ENCODE data around the gene RBM14. TPM values are rescaled to one million over a fixed set of nuclear protein-coding genes. Genes with fewer than 3 reads are reported as not detected.

The RBM14 gene
- total RNA-seq, 1 experiment from 2014 or later: 160 TPM

DNA sequence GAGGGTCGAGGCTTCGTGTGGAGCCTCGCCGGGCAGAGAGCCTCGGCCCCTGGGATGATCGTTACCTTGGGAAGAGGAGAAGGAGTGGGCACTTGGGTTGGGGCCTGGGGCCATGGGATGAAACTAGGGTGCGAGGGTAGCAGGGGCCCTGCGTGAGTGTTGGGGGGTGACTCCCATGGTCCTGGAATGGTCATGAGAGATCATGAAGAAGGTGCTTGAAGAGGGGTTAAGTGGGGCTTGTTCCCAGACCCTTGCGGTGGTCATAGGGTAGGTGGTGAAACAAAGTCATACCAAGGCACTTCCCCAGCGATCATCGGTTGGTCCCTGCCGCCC, 23.2 kb upstream of the RBM14 start:
- H3K36me3 Mint-ChIP-seq (ENCODE audit: insufficient read depth, unreplicated experiment): peaks cover 20% of the 10 kb centered on the region
- peak overlapping the region; percentile 68 for H3K4me3 ChIP-seq (ENCODE audit: low read depth, low read length)
- TSS peak; percentile 81 for BruUV-seq (replicated peaks)
- ChIA-PET CTCF (interaction anchor here (0.5 to 1.5 kb wide), 17 partner anchors 13 to 154 kb away, joined by 3 to 14 read pairs (median 4); partner anchors contain the start of genes BBS1, DPP3, MRPL11 and PELI3), POLR2A (interaction anchor here (0.6 to 1.5 kb wide), 3 partner anchors 24 to 155 kb away, joined by 3 to 37 read pairs (median 4); partner anchors contain the start of genes DPP3, MRPL11 and RBM14)
- peaks cover 6% of the 10 kb centered on the region for H3K4me1 Mint-ChIP-seq (ENCODE audit: low read depth, unreplicated experiment)
- TF ChIP-seq, protein P1, sequence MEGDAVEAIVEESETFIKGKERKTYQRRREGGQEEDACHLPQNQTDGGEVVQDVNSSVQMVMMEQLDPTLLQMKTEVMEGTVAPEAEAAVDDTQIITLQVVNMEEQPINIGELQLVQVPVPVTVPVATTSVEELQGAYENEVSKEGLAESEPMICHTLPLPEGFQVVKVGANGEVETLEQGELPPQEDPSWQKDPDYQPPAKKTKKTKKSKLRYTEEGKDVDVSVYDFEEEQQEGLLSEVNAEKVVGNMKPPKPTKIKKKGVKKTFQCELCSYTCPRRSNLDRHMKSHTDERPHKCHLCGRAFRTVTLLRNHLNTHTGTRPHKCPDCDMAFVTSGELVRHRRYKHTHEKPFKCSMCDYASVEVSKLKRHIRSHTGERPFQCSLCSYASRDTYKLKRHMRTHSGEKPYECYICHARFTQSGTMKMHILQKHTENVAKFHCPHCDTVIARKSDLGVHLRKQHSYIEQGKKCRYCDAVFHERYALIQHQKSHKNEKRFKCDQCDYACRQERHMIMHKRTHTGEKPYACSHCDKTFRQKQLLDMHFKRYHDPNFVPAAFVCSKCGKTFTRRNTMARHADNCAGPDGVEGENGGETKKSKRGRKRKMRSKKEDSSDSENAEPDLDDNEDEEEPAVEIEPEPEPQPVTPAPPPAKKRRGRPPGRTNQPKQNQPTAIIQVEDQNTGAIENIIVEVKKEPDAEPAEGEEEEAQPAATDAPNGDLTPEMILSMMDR (IDR thresholded peaks at IDR 0.05; ENCODE audit: insufficient read depth in 1 of 2, low read depth in 1 of 2, low read length in 1 of 2, severe bottlenecking in 1 of 2, unreplicated experiment in 1 of 2): no peak
- no peaks in the 10 kb centered on the region; the same call in 1 of the 2 replicates for H3K9me3 ChIP-seq
- H3K27me3 ChIP-seq (replicated peaks; ENCODE audit: control insufficient read depth, insufficient read depth, low read length): no peaks in the 10 kb centered on the region
- H3K4me1 ChIP-seq: peaks cover 23% of the 10 kb centered on the region
- peak overlapping the region; percentile 79 for H3K4me3 Mint-ChIP-seq (ENCODE audit: unreplicated experiment)
- no peak for DNase-seq
- H3K36me3 ChIP-seq (ENCODE audit: control insufficient read depth, insufficient read depth, low read length): no peaks in the 10 kb centered on the region; the same call in 1 of the 2 replicates
- H3K27me3 Mint-ChIP-seq (ENCODE audit: insufficient read depth, unreplicated experiment): no peaks in the 10 kb centered on the region
- intact Hi-C loops (cut with micrococcal nuclease; ENCODE audit: unreplicated experiment): loop anchor here (1.0 to 5.0 kb wide), 4 partner anchors 23 to 85 kb away; partner anchors contain the start of genes ACTN3, RBM14, RBM4 and ZDHHC24
- H3K27ac Mint-ChIP-seq (ENCODE audit: unreplicated experiment): peak overlapping the region; percentile 90
- no peaks in the 10 kb centered on the region for H3K9me3 Mint-ChIP-seq (ENCODE audit: unreplicated experiment)

DNA sequence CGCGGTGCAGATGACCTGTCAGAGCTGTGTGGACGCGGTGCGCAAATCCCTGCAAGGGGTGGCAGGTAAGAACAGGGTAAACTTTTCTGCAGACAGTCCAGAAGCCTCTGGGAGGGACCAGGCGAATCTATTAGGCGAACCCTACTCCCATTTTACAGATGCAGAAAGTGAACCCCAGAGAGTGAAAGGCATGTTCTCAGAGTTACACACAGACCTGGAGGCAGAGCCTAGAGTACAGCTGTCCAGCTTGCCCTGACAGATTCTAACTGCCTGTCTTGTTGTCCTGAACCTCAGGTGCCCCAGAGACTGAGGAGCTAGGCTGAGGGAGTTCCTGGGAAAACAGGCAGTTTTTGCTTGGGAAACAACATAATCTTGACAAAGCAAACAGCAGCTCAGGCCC, 22.8 kb upstream of the RBM14 start:
- Histone ChIP-seq H3K4me1 (peaks cover 23% of the 10 kb centered on the region), H3K36me3 (ENCODE audit: control insufficient read depth, insufficient read depth, low read length) (no peaks in the 10 kb centered on the region; the same call in 1 of the 2 replicates), H3K4me3 (ENCODE audit: low read depth, low read length) (peak overlapping the region; percentile 68), H3K27me3 (replicated peaks; ENCODE audit: control insufficient read depth, insufficient read depth, low read length) (no peaks in the 10 kb centered on the region), H3K9me3 (no peaks in the 10 kb centered on the region; the same call in 1 of the 2 replicates)
- no TSS peak for BruUV-seq (replicated peaks)
- DNase-seq: no peak
- TF ChIP-seq, protein P1 (IDR thresholded peaks at IDR 0.05; ENCODE audit: insufficient read depth in 1 of 2, low read depth in 1 of 2, low read length in 1 of 2, severe bottlenecking in 1 of 2, unreplicated experiment in 1 of 2): no peak
- Mint-ChIP-seq H3K27ac (ENCODE audit: unreplicated experiment) (peak overlapping the region; percentile 90), H3K4me3 (ENCODE audit: unreplicated experiment) (peak overlapping the region; percentile 79), H3K4me1 (ENCODE audit: low read depth, unreplicated experiment) (peaks cover 6% of the 10 kb centered on the region), H3K36me3 (ENCODE audit: insufficient read depth, unreplicated experiment) (peaks cover 20% of the 10 kb centered on the region), H3K27me3 (ENCODE audit: insufficient read depth, unreplicated experiment) (no peaks in the 10 kb centered on the region), H3K9me3 (ENCODE audit: unreplicated experiment) (no peaks in the 10 kb centered on the region)
- CTCF ChIA-PET: interaction anchor here (0.5 to 0.9 kb wide), 4 partner anchors 37 to 127 kb away, joined by 3 to 7 read pairs (median 4); partner anchors contain the start of gene PELI3
- intact Hi-C loops (cut with micrococcal nuclease; ENCODE audit: unreplicated experiment): loop anchor here (1.0 to 5.0 kb wide), 4 partner anchors 23 to 85 kb away; partner anchors contain the start of genes ACTN3, RBM14, RBM4 and ZDHHC24
- POLR2A ChIA-PET: interaction anchor here (0.8 kb wide), 1 partner anchor 114 kb away, joined by 3 read pairs; the partner anchor contains the start of gene DPP3

DNA sequence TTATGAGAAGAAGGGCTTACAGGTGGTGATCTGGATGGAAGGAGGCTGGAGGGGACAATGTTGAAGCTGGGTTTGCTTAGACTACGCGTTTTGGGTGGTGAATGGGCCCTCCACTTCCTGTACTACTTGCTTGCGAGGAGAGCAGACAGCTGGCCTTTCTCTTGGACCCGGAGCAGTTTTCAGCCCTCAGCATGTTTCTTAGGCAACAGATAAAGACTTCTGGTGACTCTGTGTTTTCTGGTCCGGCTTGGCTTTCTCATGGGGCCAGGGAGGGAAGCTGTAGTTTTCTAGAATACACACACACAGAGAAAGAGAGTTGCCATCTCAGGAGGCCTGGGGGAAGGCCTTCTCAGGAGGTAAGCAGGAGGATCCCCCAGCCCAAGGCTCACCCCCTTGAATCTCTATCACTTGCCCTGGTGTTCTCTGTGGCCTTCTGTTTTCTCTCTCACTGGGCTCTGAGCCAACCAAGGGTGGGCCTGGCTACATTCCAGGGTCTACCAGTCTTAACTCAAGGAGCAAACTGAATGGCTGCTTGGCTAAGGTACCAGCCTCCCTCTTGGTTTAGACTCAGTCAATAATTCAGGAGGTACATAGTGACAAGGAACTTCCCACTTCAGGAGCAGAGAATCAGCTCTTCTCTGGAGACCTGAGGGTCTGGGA, 21.1 kb upstream of the RBM14 start:
- BruUV-seq (replicated peaks): no TSS peak
- TF ChIP-seq, protein P1 (IDR thresholded peaks at IDR 0.05; ENCODE audit: insufficient read depth in 1 of 2, low read depth in 1 of 2, low read length in 1 of 2, severe bottlenecking in 1 of 2, unreplicated experiment in 1 of 2): no peak
- Mint-ChIP-seq H3K9me3 (ENCODE audit: unreplicated experiment) (no peaks in the 10 kb centered on the region), H3K27me3 (ENCODE audit: insufficient read depth, unreplicated experiment) (no peaks in the 10 kb centered on the region), H3K36me3 (ENCODE audit: insufficient read depth, unreplicated experiment) (peaks cover 28% of the 10 kb centered on the region), H3K4me3 (ENCODE audit: unreplicated experiment) (no peak overlapping the region), H3K27ac (ENCODE audit: unreplicated experiment) (no peak overlapping the region), H3K4me1 (ENCODE audit: low read depth, unreplicated experiment) (peaks cover 6% of the 10 kb centered on the region)
- H3K4me1 ChIP-seq: peaks cover 23% of the 10 kb centered on the region
- H3K9me3 ChIP-seq: no peaks in the 10 kb centered on the region; the same call in 1 of the 2 replicates
- no peaks in the 10 kb centered on the region; the same call in 1 of the 2 replicates for H3K36me3 ChIP-seq (ENCODE audit: control insufficient read depth, insufficient read depth, low read length)
- intact Hi-C loops (cut with micrococcal nuclease; ENCODE audit: unreplicated experiment): no loop called here
- POLR2A ChIA-PET: interaction anchor here (1.1 kb wide), 1 partner anchor 49 kb away, joined by 4 read pairs; the partner anchor contains the start of gene ZDHHC24
- H3K27me3 ChIP-seq (replicated peaks; ENCODE audit: control insufficient read depth, insufficient read depth, low read length): no peaks in the 10 kb centered on the region
- H3K4me3 ChIP-seq (ENCODE audit: low read depth, low read length): no peak overlapping the region
- DNase-seq: no peak
- CTCF ChIA-PET: no interaction called here
